ENCODE measurements around the gene UBR4. TPM values are rescaled to one million over a fixed set of nuclear protein-coding genes. Genes with fewer than 3 reads are reported as not detected.

The UBR4 gene
- total and polyA plus RNA-seq, 2 of the 8 experiments (the other 6 are each of a cell fraction or from before 2014, with no cell fraction given), result 139 to 152 TPM

DNA sequence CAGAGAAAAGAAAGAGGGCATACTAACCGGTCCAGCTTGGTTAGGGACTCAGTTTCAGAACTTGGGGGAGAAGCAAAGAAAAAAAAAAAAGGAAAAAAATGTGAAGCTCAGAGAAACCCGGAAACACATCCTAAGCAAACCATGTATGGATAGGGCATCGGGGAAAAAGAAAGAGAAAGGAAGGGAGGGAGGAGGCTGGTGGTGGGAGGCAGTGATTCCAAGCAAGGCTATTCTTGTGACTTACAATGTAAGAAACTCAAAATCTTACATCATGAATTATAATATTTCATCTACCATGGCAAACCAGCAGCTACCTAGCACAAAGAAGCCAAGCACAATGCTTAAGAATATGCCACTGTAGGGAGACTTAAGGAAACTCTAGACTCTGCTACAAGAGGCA lies 60.3 kb downstream of the UBR4 start:
- peaks cover 2 to 6% of the 10 kb centered on the region in 2 experiments for H4K20me1 ChIP-seq (replicated peaks in 1 of 2; ENCODE audit: control insufficient read depth in 1 of 2, insufficient read depth in 2 of 2, low read length in 2 of 2)
- H2BK5ac ChIP-seq (ENCODE audit: low read depth, low read length), result no peak overlapping the region
- no peak for TF ChIP-seq CBX5 (IDR thresholded peaks at IDR 0.05; ENCODE audit: low read depth, low read length)
- H3K36me3 ChIP-seq (ENCODE audit: control insufficient read depth in 2 of 4, insufficient read depth in 4 of 4, low read length in 3 of 4), result peaks cover 79 to 100% (median 99%) of the 10 kb centered on the region in 4 experiments
- no peak overlapping the region for H2BK12ac ChIP-seq (ENCODE audit: low read depth, low read length)
- no peak overlapping the region for H2AK5ac ChIP-seq (ENCODE audit: low read depth, low read length)
- H4K91ac ChIP-seq (replicated peaks; ENCODE audit: insufficient read length, low read length), result no peak overlapping the region
- ChIA-PET POLR2A (ENCODE audit: partially characterized antibody) (interaction anchor here (1.4 to 1.7 kb wide), 2 partner anchors 16 to 24 kb away, joined by 3 to 5 read pairs; no protein-coding TSS in a partner anchor), CTCF (ENCODE audit: partially characterized antibody) (interaction anchor here (0.7 to 1.6 kb wide), 5 partner anchors 20 to 91 kb away, joined by 3 to 7 read pairs (median 3); no protein-coding TSS in a partner anchor)
- WGBS, 2 experiments (ENCODE audit: extremely low coverage in 1 of 2, insufficient coverage in 1 of 2, insufficient read length in 1 of 2, insufficient replicate concordance in 2 of 2, low coverage in 1 of 2, low lambda C conversion rate in 2 of 2, missing lambda C conversion rate in 1 of 2), result 83% methylated on average over 2 of the region's 3 CpGs; no CpG with 5 or more reads in 1 of the 2 experiments
- H3K14ac ChIP-seq (ENCODE audit: insufficient read length), result no peak overlapping the region
- no peak overlapping the region for H4K5ac ChIP-seq (ENCODE audit: insufficient read length, low read depth, low read length)
- no peak for DNase-seq (ENCODE audit: low read depth in 1 of 2, low spot score in 2 of 2)
- H4K8ac ChIP-seq (ENCODE audit: extremely low read depth, insufficient read depth, low read length), result no peak overlapping the region
- H3K79me1 ChIP-seq (ENCODE audit: low read depth, low read length), result no peaks in the 10 kb centered on the region
- H2BK120ac ChIP-seq (replicated peaks; ENCODE audit: low read depth, low read length), result no peak overlapping the region
- no peaks in the 10 kb centered on the region for H3K9me3 ChIP-seq (ENCODE audit: insufficient read depth in 2 of 2, low read depth in 1 of 2, low read length in 1 of 2)
- H3K23me2 ChIP-seq (ENCODE audit: low read depth, low read length), result no peaks in the 10 kb centered on the region
- no peaks in the 10 kb centered on the region for H3K27me3 ChIP-seq (replicated peaks in 1 of 4; ENCODE audit: control insufficient read depth in 3 of 4, extremely low read depth in 1 of 4, insufficient read depth in 3 of 4, low read length in 3 of 4)
- H3K27ac ChIP-seq (ENCODE audit: low read depth, low read length), result no peak overlapping the region
- H2BK15ac ChIP-seq (ENCODE audit: low read length), result no peak overlapping the region
- no peak overlapping the region for H2BK20ac ChIP-seq (ENCODE audit: low read length)
- FAIRE-seq, result no peak
- no peak overlapping the region for H3K56ac ChIP-seq (replicated peaks; ENCODE audit: insufficient read length, low read depth, low read length)
- H3K4me1 ChIP-seq (replicated peaks in 1 of 4; ENCODE audit: control insufficient read depth in 3 of 4, insufficient read depth in 4 of 4, low read length in 3 of 4), result no peaks in the 10 kb centered on the region
- no peak overlapping the region for H3K9ac ChIP-seq (replicated peaks in 1 of 4; ENCODE audit: extremely low read depth in 1 of 4, low read depth in 3 of 4, low read length in 3 of 4)
- no peak overlapping the region for H3K4me3 ChIP-seq (ENCODE audit: extremely low read depth in 1 of 4, insufficient read depth in 2 of 4, low read depth in 3 of 4, low read length in 4 of 4)
- no peak overlapping the region for H3K4me2 ChIP-seq (ENCODE audit: insufficient read depth in 1 of 2, low read depth in 2 of 2, low read length in 2 of 2)
- no peak overlapping the region for H3K23ac ChIP-seq (ENCODE audit: insufficient read length)
- no peak overlapping the region for H2AFZ ChIP-seq (ENCODE audit: low read length)
- no peak overlapping the region for H3K18ac ChIP-seq (ENCODE audit: extremely low read depth, low read length)
- no peak overlapping the region for H3K4ac ChIP-seq (replicated peaks; ENCODE audit: insufficient read length, low read depth, low read length)
- H3K79me2 ChIP-seq (ENCODE audit: control insufficient read depth in 1 of 2, insufficient read depth in 2 of 2, low read length in 2 of 2), result no peaks in the 10 kb centered on the region
